Activated CD8-positive, alpha-beta memory T cell treated with anti-CD3 and anti-CD28 coated beads, Interleukin-2, amount 50 U/mL, for 1 hour (primary cell): ENCODE results near the gene DHRS13.

Source experiments
- DNase-seq: peaks from one replicate; pipeline ENCODE4 v3.0.0-alpha.2; 2020; ENCODE audit errors: extremely low read depth

The DHRS13 gene, protein sequence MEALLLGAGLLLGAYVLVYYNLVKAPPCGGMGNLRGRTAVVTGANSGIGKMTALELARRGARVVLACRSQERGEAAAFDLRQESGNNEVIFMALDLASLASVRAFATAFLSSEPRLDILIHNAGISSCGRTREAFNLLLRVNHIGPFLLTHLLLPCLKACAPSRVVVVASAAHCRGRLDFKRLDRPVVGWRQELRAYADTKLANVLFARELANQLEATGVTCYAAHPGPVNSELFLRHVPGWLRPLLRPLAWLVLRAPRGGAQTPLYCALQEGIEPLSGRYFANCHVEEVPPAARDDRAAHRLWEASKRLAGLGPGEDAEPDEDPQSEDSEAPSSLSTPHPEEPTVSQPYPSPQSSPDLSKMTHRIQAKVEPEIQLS

DNA sequence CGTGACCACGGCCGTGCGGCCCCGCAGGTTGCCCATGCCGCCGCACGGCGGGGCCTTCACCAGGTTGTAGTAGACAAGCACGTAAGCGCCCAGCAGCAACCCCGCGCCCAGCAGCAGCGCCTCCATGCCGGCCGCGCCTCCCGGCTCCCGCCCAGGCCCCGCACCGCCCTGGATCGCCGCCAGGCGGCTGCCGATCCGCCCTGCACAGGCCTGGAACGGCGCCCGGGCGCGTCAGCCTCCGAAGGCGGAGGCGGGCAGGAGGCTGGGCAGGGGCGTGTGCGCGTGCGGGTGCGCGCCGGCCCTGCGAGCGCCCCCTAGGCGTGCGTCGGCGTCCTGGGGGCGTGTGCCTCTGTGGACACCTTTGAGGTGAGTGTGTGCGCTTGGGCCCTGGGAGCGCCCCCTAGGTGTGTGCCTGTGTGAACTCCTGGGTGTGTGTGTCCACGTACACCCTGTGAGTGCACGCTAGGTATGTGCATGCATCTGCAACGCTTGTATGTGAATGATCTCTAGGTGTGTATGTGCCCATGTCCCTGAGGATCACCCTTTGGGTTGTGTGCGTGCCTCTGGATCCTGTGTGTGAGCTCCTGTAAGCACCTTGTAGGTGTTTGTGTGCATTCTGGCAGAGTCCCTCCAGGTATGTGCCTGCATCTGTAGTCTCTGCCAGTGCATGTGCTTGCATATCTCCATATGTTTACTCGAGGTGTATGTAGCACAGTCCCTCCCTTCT, at the start of gene DHRS13:
TSS of gene DHRS13 (minus strand) at position 261 of the 727 bp plus-strand sequence. CDS start at position 126, 135 bp downstream.
- peak; percentile 74 for DNase-seq

DNA sequence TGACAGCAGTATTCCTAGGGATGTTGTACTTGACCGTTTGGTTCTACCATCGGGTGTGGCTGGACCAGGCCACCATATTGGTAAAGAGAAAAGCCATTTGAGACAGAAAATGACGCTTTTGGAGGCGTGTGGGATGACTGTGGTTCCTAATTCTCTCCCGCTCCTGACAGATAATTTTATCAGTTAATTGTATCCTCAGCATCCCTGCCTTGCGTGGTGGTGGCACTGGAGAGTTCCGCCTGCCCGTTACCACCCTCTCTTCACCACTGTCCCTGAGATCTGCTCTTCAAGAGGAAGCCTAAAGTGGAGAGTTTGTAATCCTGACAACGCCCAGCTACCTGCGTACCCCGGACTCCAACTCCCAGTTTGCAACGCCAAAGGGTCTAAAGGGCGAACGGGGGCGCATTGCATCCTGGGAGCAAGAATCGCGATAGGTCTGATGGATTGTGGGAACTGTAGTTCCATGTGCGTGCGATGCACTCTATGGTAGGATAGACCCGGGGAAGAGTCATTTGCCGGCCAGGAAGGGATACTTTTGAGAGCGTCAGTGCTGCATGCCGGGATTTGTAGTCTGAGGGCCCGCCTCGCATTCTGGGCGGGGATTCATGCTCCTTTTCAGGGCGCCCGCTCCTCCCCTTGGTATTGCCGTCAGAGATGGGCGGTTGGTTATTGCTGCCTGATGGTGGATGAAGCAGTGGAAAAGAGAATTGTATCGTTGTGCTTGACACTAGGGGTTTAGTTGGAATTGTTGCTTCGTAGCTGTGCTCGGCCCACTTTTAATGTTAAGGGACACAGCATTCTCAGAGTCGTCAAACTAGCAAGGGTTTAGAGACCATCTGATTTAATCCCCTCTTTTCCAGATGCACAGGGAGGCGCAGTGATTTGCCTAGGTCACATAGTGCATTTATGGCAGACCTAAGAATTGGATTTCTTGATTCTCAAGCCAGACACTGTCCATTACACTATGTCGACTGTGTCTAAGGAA, 49.4 kb upstream of the DHRS13 start:
- peak; percentile 98 for DNase-seq

DNA sequence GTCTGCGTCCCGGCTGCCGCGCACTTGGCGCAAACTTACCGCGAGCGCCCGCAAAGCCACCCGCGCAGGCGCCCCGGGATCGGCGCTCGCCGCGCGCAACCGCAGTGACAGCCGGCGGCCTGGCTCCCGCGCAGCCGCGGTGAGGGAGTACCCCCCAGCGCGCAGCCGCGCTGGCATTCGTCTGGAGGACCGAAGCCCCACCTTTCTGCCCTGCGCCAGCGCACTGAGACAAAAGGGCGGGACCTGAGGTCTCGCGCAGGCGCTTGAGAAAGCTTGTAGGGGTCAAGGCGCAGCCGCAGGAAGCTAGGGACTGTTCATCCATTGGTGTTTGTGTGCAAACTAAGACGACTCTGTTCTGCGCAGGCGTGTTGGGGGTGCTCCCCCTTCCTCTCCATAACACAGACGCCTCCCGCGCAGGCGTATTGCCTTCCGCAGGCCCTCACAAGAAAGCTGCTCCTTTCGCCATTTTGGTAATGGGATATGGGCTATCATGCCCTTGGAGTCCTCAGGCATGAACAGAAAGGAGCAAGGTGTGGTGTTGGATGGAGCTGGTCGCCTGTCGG, 48.6 kb upstream of the DHRS13 start, which contains the start of gene PHF12:
TSS of gene PHF12 (minus strand) at position 91 of the 563 bp plus-strand sequence. CDS start 558 bp downstream, outside the sequence.
- peak; percentile 100 for DNase-seq

DNA sequence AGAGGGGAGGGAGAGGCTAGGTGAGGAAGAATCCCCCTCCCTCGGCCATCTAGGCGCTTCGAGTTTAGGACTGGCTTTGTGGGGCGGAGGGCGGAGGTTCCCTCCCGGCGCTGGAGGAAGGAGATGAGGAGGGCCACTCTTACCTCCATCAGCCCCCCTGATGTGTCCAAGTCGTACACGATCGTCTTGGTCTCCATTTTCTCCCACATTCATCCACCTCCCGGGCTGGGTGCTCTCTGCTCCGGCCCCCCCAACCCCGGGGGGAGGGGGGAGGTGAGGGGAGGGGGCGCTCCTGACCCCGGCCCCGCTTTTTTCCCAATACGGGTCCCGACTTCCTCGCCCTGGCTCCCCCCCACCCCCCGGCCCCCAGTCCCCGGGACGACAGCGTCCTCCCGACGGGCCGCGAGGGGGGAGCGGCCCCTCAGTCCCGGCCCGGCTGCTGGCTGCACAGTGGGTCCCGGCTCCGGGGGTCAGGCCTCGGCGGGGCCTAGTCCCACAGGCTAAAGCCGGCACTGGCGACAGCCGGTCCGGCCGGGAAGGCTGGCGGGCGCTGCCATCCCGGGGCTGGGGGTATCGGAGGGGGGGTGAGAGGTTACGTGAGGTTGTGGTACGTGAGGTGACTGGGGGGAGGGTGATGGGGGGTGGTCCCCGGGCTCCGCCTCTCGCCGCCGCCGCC, 48.0 kb upstream of the DHRS13 start:
- no peak for DNase-seq

DNA sequence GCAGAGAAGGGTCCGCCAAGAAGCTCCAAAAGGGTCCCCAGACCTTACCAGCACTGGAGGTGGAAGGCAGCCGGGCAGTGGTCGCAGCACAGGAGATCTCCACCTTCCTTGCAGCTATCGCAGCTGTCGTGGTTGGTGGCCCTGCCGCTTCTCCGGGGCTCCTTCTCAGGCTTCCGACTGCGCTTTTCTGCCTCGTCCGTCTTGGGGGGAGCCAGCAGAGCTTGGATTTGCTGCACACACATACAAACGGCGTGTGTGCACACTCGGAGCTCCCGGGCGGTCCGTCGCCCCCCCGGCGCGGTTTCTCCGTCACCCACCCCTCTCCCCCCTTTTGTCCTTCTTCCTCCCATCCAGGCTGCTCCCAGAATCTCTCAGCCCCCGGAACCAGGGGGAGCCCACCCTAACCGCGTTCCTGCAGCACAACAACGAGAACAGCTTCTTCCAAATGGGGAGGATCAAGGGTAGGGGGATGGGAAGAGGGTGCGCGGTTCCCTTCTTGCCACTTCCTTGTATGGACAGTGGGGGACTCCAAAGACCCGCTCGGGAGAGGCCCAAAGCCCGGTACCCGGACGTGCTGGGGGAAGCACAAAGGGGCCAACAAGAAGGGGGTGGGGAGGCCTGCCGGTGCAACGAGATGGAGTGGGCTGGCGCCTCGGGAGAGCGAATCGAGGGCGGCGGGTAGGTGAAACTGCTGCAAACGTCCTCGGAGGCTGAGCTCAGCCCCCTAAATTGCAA, 47.3 kb upstream of the DHRS13 start:
- DNase-seq = no peak

DNA sequence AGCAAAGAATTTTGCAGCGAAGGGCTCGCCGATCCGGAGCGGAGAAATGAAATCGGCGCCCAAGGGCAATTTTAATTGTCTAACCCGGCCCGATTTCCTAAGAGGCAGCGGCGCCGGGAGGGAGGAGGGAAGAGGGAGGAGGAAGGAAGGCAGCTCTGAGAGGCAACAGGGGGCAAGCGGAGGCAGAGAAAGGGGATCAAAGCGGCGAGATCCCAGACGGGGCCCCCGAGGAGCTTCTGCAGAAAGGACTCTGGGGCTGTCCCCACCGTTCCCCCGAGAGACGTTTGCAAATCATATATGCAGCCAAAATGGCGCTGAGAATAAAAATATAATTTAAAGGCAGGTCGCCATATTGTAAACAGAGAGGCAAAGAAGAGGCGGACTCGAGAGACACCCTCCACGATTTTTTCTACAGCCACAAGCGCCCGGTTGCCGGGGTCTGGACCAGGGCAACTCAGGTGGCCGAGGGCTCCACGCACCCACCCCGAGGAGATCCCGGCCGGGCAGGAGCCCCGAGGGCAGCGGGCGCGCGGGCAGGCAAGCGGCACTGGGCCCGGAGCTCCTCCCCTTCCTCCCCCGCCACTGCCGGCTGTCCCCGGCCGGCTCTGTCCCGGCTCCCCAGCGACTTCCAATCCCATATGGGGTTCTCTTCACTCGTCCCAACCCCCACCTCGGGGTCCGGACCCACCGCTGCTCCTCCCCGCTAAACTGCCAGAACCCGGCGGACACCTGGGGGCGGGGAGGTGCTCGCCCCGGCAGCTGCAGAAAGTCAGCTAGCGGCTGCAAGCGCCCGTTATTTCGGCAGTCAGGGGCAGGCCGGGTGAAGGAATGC, 46.5 kb upstream of the DHRS13 start:
- DNase-seq = no peak

DNA sequence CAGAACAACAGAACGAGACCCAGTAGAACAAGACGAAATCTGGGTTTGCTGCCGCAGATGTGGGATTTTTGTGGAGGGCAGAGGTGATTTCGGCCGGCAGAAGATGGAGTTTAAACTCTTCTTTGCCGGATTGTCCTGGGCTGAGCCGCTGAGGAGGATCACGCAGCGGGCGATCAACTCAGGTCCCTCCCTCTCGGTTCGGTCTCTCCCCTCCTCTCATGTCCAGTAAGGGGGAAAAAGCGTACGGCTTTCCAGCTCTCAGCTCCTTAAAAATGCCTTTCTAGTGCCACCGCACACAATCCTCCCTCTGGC, 46.0 kb upstream of the DHRS13 start:
- no peak for DNase-seq

DNA sequence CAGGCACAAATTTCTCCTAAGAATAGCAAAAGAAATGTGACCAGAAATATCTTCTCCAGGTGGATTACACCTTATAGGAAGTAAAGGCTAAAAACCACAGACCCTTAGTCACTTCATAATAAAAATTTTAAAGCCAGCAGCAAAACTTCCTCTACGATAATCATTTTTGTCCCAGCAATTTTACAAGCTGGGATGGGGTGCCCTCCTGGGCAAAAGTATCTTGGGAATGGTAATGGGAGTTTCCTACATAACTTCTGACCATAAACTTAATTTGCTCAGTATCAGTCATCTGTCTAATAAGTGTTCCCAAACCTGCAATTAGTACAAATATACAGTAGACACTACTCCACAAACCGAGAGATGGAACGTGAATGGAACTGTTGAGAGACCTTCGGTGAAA, 45.5 kb upstream of the DHRS13 start:
- DNase-seq = no peak

DNA sequence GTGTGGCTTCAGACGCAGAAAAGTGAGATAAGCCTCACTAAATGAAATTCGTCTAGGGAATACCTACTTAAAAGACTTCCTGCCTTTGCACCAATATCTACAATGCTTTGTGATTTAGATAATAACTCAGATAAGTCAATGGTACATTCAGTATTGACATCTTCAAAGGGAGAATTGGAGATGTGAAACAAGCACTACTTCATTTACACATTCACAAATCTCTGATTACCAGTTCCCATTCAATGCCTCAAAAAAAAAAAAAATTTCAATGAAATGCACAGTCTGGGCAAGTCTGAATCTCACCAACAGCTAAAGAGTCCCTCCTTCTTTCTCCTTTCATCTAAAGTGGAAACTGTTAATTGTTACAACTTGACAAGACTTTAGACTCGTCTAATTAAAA, 44.8 kb upstream of the DHRS13 start:
- DNase-seq = no peak

DNA sequence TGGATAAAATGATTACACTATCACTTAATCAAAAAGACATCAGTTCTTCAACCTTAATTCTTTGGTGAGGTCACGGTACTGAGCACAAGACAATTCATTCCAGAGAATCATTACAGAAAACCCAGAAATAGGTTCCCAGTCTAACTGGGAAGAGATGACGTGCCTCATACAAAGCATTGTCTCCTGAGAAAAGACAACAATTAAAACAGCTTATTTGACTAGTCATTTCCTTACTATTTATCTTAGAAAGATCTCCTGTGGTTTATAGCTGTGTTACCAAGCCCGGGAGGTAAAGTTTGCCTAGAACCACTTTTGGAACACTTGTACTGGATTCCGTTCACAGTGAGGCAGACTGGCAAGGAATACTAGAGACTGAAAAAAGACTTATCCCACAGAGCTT, 43.4 kb upstream of the DHRS13 start:
- no peak for DNase-seq

DNA sequence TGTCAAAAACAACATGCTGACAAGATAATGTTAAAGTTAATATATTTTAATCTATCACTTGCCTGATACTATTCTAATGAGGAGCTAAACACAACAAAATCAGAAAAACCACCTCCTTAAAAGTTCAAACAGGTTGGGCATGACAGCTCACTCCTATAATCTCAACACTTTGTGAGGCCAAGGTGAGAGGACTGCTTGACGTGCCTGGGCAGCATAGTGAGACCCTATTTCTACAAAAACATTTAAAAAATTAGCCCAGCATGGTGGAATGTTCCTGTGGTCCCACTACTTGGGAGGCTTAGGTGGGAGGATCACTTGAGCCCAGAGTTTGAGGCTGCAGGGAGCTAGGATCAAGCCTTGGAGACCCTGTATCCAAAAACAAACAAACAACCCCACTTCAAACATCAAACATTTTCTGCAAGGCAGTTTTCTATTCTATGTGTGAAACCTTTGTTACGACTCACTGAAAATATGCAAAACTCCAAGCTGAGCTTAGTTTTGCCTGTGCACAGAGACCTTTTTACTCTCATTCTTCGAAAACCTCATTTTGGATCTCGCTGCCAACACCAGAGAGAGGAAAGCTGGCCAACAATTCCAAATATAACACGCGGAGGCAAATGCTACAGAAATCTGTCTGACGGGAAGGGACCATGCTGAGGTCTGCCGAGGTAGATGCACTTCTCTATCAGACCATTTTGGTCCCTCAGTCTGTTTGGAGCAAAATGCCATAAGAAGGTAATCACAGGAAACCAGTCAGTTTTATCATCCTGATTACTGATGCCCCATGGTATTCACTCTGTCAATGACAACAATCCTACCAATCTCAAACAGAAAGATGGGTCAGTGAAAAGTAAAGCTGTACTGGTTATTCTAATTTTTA, 42.2 kb upstream of the DHRS13 start:
- DNase-seq = no peak

DNA sequence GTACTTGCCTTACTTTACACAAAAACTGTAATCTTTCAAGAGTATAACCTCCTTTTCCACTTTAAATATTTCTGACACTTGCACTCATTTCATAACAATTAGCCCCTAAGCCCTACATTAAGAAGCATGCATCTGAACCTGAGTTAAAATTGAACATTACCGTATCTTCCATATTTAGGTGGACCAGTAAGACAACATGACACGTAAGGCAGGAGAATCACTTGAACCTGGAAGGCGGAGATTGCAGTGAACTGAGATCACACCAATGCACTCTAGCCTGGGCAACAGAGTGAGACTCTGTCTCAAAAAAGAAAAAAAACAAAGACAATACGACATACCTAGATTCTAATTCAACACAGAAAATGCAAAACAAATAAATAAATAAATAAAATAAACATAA, 41.5 kb upstream of the DHRS13 start:
- DNase-seq = no peak

DNA sequence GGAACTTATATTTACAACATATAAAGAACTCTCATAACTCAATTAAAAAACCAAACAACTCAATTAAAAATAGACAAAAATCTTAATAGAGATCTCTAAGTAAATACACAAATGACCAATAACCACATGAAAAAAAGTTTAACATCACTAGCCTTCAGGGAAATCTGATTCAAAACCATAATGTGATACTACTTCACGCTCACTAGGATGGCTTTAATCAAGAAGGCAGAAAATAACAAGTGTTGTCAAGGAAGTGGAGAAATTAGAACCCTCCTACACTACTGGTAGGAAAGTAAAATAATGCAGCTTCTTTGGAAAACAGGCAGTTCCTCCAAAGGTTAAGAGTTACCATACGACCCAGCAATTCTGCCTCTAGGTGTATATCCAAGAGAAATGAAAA, 40.0 kb upstream of the DHRS13 start:
- DNase-seq = no peak

DNA sequence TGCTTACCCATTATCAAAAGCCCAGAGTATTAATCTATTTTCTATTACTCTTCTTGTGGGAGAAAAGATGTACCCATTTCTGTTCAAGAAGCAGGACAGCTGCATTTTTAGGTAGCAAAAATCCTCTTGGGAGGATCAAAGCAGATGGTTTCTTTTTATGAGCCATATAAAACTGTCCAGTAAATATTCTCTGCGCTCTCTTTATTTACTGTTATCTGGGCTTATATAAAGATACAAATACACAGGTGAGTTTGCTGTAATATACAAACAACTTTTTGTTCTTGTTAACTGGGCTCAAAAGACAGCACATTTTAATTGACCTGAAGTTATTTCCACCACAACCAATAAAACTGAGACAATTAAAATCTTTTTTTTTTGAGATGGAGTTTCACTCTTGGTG, 38.4 kb upstream of the DHRS13 start:
- DNase-seq = no peak

DNA sequence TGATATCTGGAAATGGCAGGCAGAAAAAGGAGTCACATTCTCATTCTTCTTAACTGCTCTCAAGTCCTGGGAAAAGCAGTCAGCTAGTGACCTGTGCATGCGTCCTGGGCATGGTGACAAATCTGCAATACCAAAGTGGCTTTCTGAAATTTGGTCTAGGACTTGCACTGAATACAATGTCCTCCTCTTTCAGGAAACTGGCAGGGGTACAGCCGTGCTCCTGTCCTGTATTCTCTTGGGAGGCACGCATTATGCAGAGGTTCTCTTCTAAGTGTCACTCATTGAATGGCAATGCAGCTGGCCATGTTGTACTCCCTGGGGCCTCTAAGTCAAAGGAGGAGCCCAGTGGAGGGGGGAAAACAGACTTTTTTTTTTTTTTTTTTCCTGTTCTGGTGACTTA, 37.8 kb upstream of the DHRS13 start:
- DNase-seq = no peak

DNA sequence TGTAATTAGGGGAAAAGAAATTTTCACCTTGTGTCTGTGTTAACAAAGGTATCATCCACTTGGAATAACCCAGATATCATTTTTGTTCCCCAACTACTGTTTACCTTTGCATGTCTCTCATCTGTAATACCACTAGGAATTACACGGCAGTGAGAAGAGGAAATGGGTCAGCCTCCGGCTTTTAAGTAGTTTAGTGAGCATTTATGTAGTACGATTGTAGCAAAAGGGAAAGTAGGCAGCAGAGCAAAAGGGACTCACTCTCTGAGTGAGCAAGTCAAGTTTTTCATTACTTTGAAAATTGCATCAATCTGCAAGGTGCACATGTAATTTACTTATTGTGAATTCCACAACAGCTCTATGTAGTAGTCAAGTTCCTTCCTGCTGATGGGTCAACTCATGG, 37.3 kb upstream of the DHRS13 start:
- DNase-seq = no peak

DNA sequence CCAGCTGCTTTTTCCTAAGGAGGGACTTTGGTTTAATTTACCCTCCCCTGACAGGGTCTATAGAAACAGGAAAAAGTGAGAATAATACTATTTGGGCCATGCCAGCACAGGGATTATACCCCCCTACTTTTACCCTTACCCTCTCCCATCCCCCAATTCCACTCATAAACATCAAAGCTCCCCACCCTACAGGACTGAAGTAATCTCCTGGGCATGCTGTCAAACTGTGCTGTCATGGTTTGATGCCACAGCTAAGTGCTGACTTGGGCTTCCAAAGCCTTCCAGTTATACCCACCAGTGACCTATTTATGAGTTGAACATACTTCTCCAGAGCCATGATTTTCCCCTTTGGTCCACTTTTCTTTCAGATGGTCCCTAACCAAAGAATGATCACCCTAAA, 35.7 kb upstream of the DHRS13 start:
- no peak for DNase-seq

DNA sequence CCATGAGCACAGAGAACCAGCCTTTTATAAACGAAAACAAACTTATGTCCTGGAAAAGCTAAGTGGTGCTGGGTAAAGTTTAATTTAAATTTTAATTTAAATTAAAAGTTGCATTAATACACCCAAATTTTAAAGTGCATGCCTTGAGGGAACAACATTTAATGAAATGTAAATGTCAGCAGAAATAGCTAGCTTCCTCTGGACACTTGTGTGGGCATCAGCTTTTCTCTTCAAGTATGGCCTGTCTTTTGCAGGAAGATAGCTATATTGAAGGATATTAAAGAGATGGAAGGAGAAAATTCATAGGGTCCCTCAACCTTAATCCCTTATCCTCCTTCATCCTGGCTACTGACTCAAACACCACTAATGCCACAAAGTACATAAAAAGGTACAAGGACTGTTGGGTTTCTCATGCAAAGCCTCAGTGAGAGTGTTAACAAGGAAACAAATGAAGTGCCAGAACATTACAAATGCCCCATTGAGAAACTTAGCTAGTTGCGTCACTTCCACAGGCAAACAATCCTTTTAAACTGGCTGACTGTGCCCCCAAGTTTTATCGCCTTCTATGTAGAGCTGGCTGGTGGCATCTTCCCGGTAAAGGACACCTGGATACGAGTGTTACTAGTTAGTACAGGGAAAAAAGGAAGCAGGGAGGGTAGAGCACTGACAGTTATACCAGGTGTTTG, 34.3 kb upstream of the DHRS13 start:
- DNase-seq = no peak
